Endothelial cell of umbilical vein (primary cell): Measurements from ENCODE around the gene STX12. TPM values are rescaled to one million over a fixed set of nuclear protein-coding genes. Genes with fewer than 3 reads are reported as not detected.

Experiments
- BruUV-seq: library from RNA; stranded (reverse); fragments of 400-500 nt; replicated peaks from 2 replicates; lab custom pipeline; 2021; lab: Mats Ljungman, UMichigan
- CTCF ChIA-PET: fragments of 300-600, 350-600 bp; sonication (Branson Sonifier 250); formaldehyde crosslinking; loops from one replicate; lab custom pipeline; 2021; ENCODE audit warnings: antibody characterized with exemption, inconsistent platforms; lab: Charles Lee
- POLR2A ChIA-PET: fragments of 300-600, 350-600 bp; sonication (Branson Sonifier 250); formaldehyde crosslinking; loops from one replicate; lab custom pipeline; 2021; ENCODE audit warnings: antibody characterized with exemption, inconsistent platforms; lab: Charles Lee
- DNase-seq: peaks from one replicate; pipeline ENCODE4 v3.0.0-alpha.2; 2011; ENCODE audit warnings: low read depth, low spot score
- FAIRE-seq: peaks from 2 replicates; lab custom pipeline; 2011; peaks lifted over from hg19 to GRCh38; lab: Jason Lieb, UNC
- H2AFZ ChIP-seq: 2 replicates; pipeline ENCODE4 v1.6.0; 2012; ENCODE audit warnings: low read depth, low read length, control low read depth, inconsistent platforms
- H3K27ac ChIP-seq: 2 replicates; pipeline ENCODE4 v1.5.1; 2011; ENCODE audit warnings: low read depth, mild to moderate bottlenecking, control low read depth, low read length, moderate library complexity; ENCODE audit not compliant: insufficient read depth
- H3K27me3 ChIP-seq, 2 experiments: 2 replicates each; pipeline versions ENCODE4 v1.6.0 to v1.6.1; 2011; ENCODE audit warnings: low read length in 2 of 2, mixed read lengths in 1 of 2; ENCODE audit not compliant: control insufficient read depth in 2 of 2, insufficient read depth in 2 of 2
- H3K36me3 ChIP-seq, 2 experiments: 2 replicates in 1 of 2; 3 replicates in 1 of 2; pipeline ENCODE4 v1.5.1; 2011; ENCODE audit warnings: low read length in 2 of 2, mild to moderate bottlenecking in 1 of 2, moderate library complexity in 1 of 2; ENCODE audit not compliant: control insufficient read depth in 2 of 2, insufficient read depth in 2 of 2; ENCODE audit errors: extremely low read depth in 1 of 2
- H3K4me1 ChIP-seq: 3 replicates; pipeline ENCODE4 v1.5.1; 2011; ENCODE audit warnings: mild to moderate bottlenecking, low read length; ENCODE audit not compliant: control insufficient read depth, insufficient read depth; ENCODE audit errors: extremely low read depth
- H3K4me2 ChIP-seq: 2 replicates; pipeline ENCODE4 v1.6.1; 2011; ENCODE audit warnings: low read length, control low read depth, mixed read lengths; ENCODE audit not compliant: insufficient read depth
- H3K4me3 ChIP-seq, 3 experiments: fragments of 200-600 bp in 1 of 3; sonication (generic), shearing (Covaris generic) in 1 of 3; replicated peaks in 1 of 3; 2 replicates each; pipeline ENCODE4 v1.5.1; 2011 to 2016; ENCODE audit warnings: control low read depth in 3 of 3, low read length in 3 of 3, mild to moderate bottlenecking in 2 of 3, inconsistent platforms in 1 of 3, low read depth in 1 of 3, moderate library complexity in 1 of 3; ENCODE audit not compliant: insufficient read depth in 1 of 3
- H3K79me2 ChIP-seq: 2 replicates; pipeline ENCODE4 v1.6.0; 2012; ENCODE audit warnings: low read length, inconsistent platforms; ENCODE audit not compliant: control insufficient read depth, insufficient read depth
- H3K9ac ChIP-seq: replicated peaks from 2 replicates; pipeline ENCODE3; 2011; ENCODE audit warnings: low read length, control low read depth; ENCODE audit not compliant: insufficient read depth; ENCODE audit errors: extremely low read depth
- H3K9me1 ChIP-seq: replicated peaks from 3 replicates; pipeline ENCODE4 v1.6.0; 2011; ENCODE audit warnings: mild to moderate bottlenecking, low read length; ENCODE audit not compliant: control insufficient read depth, insufficient read depth; ENCODE audit errors: extremely low read depth
- H3K9me3 ChIP-seq: replicated peaks from 2 replicates; pipeline ENCODE4 v1.5.1; 2012; ENCODE audit warnings: low read length, inconsistent platforms; ENCODE audit not compliant: control insufficient read depth, insufficient read depth
- H4K20me1 ChIP-seq: replicated peaks from 2 replicates; pipeline ENCODE3; 2011; ENCODE audit warnings: mild to moderate bottlenecking, low read length; ENCODE audit not compliant: control insufficient read depth, insufficient read depth; ENCODE audit errors: extremely low read depth
- CTCF ChIP-seq, 2 donors: IDR thresholded peaks; 1 replicate in 1 of 2; 2 replicates in 1 of 2; pipeline ENCODE4 v1.5.1; 2011; ENCODE audit warnings: low read length in 2 of 2, mild to moderate bottlenecking in 2 of 2, moderate library complexity in 2 of 2, control low read depth in 1 of 2, inconsistent platforms in 1 of 2, low read depth in 1 of 2; ENCODE audit not compliant: insufficient read depth in 1 of 2; ENCODE audit errors: extremely low read depth in 1 of 2
- EZH2 ChIP-seq: IDR thresholded peaks from 2 replicates; pipeline ENCODE4 v1.6.1; 2012; ENCODE audit warnings: borderline replicate concordance, low read depth, mild to moderate bottlenecking, moderate library complexity, low read length, inconsistent platforms; ENCODE audit not compliant: severe bottlenecking
- FOS ChIP-seq: IDR thresholded peaks from 2 replicates; pipeline ENCODE4 v1.6.1; 2011; ENCODE audit warnings: mild to moderate bottlenecking, low read length, moderate library complexity, borderline replicate concordance; ENCODE audit not compliant: insufficient read depth
- GATA2 ChIP-seq: IDR thresholded peaks from 2 replicates; pipeline ENCODE4 v1.7.0; 2011; ENCODE audit warnings: low read depth, mild to moderate bottlenecking, moderate library complexity, mixed read lengths, low read length; ENCODE audit not compliant: insufficient read length, insufficient read depth
- JUN ChIP-seq: IDR thresholded peaks from 2 replicates; pipeline ENCODE4 v1.6.1; 2011; ENCODE audit warnings: borderline replicate concordance, low read depth; ENCODE audit not compliant: insufficient read length, insufficient read depth
- MAX ChIP-seq: IDR thresholded peaks from 2 replicates; pipeline ENCODE4 v1.6.1; 2011; ENCODE audit not compliant: insufficient read depth, insufficient read length
- MYC ChIP-seq: IDR thresholded peaks from one replicate; pipeline ENCODE4 v1.6.1; 2011; ENCODE audit warnings: mild to moderate bottlenecking, low read depth, low read length
- POLR2A ChIP-seq: IDR thresholded peaks from 2 replicates; pipeline ENCODE4 v1.6.1; 2012; ENCODE audit warnings: low read depth, mild to moderate bottlenecking, control low read depth, low read length
- POLR2AphosphoS5 ChIP-seq: IDR thresholded peaks from 2 replicates; pipeline ENCODE4 v1.6.1; 2012; ENCODE audit warnings: low read depth, mild to moderate bottlenecking, control low read depth, low read length, moderate library complexity; ENCODE audit not compliant: insufficient read depth
- dilution Hi-C: fragments of 300-500 bp; cut with MboI; formaldehyde crosslinking; loops from one replicate; pipeline ENCODE4 v1.15.0; 2019; ENCODE audit warnings: low sequenced_read_pairs; ENCODE audit not compliant: extremely low pct_ligation_motif_present
- intact Hi-C: fragments of 100-400 bp; cut with micrococcal nuclease; formaldehyde crosslinking; loops from one replicate; pipeline ENCODE4 v1.10.0; 2022
- polyA plus RNA-seq, 4 experiments: library from polyadenylated mRNA; depleted of rRNA in 3 of 4; stranded (reverse) in 3 of 4; unstranded in 1 of 4; fragments of >200 nt; gene quantifications; 2 replicates each; pipeline versions ENCODE4 v1.2.1 to v1.2.3, GENCODE V29; 2011 to 2012; ENCODE audit warnings: missing spikeins in 1 of 4
- total RNA-seq: library from RNA; stranded (reverse); gene quantifications from 2 replicates; pipeline ENCODE4 v1.2.3, GENCODE V29; 2021

Gene STX12
- total and polyA plus RNA-seq, 2 donors (not counting 3 experiments of a cell fraction or from before 2014, with no cell fraction given) = 28.7 to 90.3 TPM

- DNase-seq = peak; percentile 5
- TF ChIP-seq GATA2 = no peak
- no peak for TF ChIP-seq EZH2
- no peak for TF ChIP-seq MYC
- TF ChIP-seq POLR2A = no peak
- TF ChIP-seq JUN = no peak
- TF ChIP-seq FOS = no peak
- no peak for TF ChIP-seq CTCF (IDR thresholded peaks at IDR 0.05; ENCODE audit: extremely low read depth in 1 of 2, insufficient read depth in 1 of 2, low read depth in 1 of 2, low read length in 2 of 2)
- TF ChIP-seq MAX = no peak
- no peak for TF ChIP-seq POLR2AphosphoS5
- H3K36me3 ChIP-seq = no peaks in the 10 kb centered on the region
- no peaks in the 10 kb centered on the region for H4K20me1 ChIP-seq
- ChIA-PET POLR2A (interaction anchor here (0.6 to 2.3 kb wide), 4 partner anchors 48 to 194 kb away, joined by 8 to 18 read pairs (median 10); partner anchors contain the start of genes IFI6, PPP1R8 and STX12), CTCF (interaction anchor here (0.9 to 2.9 kb wide), 15 partner anchors 13 to 65 kb away, joined by 3 to 32 read pairs (median 5); partner anchors contain the start of genes IFI6 and STX12)
- H3K27ac ChIP-seq = peak overlapping the region; percentile 73
- peak; percentile 35 for FAIRE-seq
- H3K9me1 ChIP-seq = no peaks in the 10 kb centered on the region
- H3K4me2 ChIP-seq = peak overlapping the region; percentile 74
- intact Hi-C loops (loop anchor here (1.0 kb wide), 2 partner anchors 48 to 53 kb away; partner anchors contain the start of genes IFI6 and STX12), dilution Hi-C loops (no loop called here)
- no peaks in the 10 kb centered on the region for H3K27me3 ChIP-seq
- H3K4me1 ChIP-seq = peaks cover 13% of the 10 kb centered on the region
- no peaks in the 10 kb centered on the region for H3K9me3 ChIP-seq
- no TSS peak for BruUV-seq
- peak overlapping the region; percentile 97 for H2AFZ ChIP-seq
- H3K9ac ChIP-seq = peak overlapping the region; percentile 46
- H3K4me3 ChIP-seq = peak overlapping the region in 2 of 3 experiments; percentile 20 to 38
- no peaks in the 10 kb centered on the region for H3K79me2 ChIP-seq
Observed at GRCh38 chr1:27724961-27725373, 48.1 kb upstream of the STX12 start.
